GM21526 (cell line): ENCODE results near the gene ECHDC1.
A peak's percentile ranks its signal among the peaks of the same experiment; 100 is the strongest.
"Not testable (repeated sequence)": the region's sequence is repeated elsewhere in the genome, so short reads cannot be mapped to it uniquely, and the experiment has no call there.

ENCODE experiments used
- ATAC-seq: cut with Tn5 transposase; IDR thresholded peaks from one replicate; pipeline ENCODE4 v1.9.1; 2021; ENCODE audit warnings: moderate library complexity; ENCODE audit not compliant: unreplicated experiment, low FRiP score

ECHDC1 gene

GRCh38 chr6:127343809-127344659 lies 625 bp upstream of the ECHDC1 start:
- ATAC-seq: no peak

DNA sequence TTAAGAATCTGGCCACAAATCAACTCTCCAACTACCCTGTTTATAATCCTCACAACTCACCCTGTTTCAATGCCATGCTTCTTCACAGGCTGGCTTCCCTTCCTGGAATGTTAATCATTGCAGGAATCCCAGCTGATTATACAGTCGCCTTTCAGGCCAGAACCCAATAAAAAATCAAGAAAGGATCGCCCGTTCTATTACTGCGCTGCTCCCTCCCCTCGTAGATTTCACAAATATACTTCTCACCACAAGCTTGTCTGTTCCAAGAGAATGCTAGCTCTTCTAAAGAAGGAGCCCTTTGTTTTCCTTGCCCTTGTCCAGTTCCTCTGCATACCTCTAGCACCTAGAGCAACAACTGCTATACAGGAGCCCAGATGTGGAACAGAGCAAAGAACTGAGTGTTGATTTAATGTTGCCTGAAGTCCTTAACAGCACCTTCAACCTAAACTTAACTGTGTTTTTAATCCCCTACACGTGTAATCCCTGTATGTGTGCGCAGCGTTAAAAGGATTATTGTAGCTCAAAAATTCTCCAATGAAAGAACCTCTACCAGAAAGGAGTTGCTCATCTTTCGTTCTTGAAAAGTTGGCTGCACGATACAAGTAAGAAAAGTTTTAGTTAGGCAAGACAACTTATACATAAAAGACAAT lies 988 bp downstream of the ECHDC1 start:
- ATAC-seq: peak; percentile 2

DNA sequence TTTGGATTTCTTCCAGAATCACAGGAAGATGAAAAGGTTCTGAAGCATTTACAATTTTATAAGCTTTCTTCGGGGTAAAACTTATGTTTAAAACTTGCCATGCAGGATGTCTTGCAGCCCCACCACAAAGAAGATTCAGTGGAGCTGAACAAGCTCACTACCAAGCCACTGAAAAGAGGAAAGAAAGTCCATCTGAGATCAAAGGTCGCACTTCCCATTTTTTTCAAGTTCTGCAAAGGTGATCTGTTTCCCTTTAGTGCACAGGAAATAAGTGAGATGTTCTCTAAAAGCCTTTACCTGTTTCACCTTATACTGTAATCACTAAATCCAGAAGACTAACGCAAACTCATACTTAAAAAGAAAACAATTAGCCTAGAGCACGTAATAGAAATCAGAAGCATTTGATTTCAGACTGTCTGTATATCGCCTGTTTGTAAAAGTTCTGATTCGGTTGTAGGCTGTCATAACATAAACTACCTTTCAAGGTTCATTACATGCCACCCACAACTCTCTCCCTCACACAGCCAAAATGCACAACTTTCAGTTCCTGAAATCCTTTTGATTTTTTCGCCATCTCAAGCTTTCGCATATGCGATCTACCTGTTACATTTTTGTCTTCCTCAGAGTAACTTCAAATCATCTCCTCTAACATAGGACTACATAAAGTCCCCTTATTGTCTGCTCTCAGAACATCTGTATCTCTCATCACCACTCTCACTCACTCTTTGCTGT lies 1.8 kb downstream of the ECHDC1 start:
- peak; percentile 46 for ATAC-seq

- no peak for ATAC-seq
Measured at GRCh38 chr6:127340171-127340570, 3.2 kb downstream of the ECHDC1 start.

- ATAC-seq: no peak
Measured at GRCh38 chr6:127338936-127339335, 4.5 kb downstream of the ECHDC1 start.

DNA sequence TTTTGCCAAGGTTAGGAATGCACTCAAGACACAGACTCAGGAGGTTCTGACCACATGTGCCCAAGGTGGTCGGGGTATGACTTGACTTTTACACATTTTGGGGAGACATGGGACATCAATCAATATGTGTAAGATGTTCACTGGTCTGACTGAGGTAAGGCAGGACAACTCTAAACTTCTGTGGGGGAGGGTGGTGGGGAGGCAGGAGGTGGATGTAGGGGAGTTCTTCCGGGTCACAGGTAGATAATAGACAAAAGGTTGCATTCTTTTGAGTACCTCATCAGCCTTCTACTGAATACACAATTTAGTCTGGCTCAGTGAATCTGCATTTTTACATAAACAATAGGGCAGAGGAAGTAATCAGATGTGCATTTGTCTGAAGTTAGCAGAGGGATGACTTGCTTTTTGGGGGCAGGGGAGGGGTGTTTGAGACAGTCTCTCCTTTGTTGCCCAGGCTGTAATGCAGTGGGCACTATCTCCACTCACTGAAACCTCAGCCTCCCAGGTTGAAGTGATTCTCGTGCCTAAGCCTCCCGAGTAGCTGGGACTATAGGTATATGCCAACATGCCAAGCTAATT lies 10.9 kb downstream of the ECHDC1 start:
- ATAC-seq: no peak

DNA sequence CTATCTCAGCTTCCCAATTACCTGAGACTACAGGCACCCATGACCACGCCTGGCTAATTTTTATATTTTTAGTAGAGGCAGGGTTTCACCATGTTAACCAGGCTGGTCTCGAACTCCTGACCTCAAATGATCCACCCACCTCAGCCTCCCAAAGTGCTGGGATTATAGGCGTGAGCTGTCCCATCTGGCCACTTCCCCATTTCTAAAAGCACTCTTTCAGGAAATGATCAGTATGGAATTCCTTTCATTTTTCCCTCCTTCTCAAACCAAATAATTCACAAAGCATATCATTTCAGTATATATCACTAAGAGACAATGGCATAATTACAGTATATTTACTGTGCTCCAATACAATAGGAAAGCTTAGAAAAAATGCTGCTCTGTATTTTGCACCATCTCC lies 12.2 kb downstream of the ECHDC1 start:
- ATAC-seq: not testable (repeated sequence)

GRCh38 chr6:127328043-127328609 lies 15.3 kb downstream of the ECHDC1 start:
- ATAC-seq: no peak

DNA sequence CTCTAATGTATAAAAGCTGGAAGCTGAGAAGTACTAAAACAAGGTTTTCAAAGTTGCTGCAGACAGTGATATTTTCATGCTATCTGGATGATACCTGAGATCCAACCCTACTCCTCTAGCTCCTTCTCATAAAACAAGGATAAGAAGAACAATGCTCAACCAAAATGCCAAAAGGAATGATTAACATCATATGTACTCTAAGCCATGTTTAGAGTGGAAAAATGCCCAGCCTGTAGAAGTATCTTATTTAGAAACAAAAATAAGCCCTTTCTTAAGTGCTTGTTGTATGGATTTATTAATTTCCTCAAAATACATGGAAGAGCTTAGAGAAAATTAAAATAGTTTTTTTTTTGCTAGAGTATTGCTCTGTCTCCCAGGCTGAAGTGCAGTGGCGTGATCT lies 23.7 kb downstream of the ECHDC1 start:
- no peak for ATAC-seq

DNA sequence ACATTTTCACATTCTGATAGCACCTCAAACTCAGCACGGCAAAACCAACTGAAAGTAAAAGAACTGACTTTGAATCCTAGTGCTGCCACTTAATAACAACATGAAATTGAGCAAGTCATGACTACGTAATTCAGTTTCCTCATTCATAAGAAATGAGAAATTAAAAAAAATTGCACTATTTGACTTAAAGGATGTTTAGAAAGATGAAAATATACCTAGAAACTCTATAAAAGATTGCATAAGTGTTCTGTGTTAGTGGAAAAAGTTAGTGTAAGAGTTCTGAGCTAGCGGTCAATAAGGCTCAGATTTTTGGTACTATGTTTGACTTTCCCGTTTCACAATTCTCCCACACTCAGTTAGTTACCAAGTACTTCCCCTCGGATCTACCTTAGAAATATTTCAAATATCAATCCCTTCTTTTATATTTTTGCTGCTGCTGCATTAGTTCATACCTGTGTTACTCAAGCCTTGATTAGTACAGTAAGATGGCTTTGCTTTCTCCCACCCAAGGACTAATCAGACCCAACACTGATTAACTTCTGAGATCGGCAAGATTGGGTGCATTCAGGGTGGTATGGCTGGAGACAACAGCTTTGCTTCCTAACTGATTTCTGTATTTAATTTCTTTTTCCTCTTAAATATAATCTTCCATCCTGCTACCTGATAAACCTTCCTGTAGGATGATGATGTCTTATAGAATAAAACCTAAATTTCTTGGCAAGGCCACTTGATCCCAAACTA lies 25.9 kb downstream of the ECHDC1 start:
- no peak for ATAC-seq

DNA sequence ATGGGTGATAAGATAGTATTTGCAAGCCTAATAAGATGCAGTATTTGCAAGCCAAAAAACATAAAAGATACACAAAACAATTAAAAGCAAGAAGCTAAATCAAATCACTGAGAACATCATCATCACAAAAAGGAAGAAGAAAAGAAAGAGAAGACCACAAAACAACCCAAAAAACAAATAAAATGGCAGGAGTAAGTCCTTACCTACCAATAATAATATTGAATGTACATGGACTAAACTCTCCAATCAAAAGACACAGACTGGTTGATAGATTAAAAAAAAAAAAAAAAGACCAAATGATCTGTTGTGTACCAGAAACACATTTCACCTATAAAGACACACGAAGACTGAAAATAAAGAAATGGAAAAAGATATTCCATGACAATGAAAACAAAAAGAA lies 37.7 kb downstream of the ECHDC1 start:
- ATAC-seq: no peak

GRCh38 chr6:127303917-127304316 lies 39.5 kb downstream of the ECHDC1 start:
- ATAC-seq: no peak

GRCh38 chr6:127302728-127303660 lies 40.4 kb downstream of the ECHDC1 start:
- ATAC-seq: peak; percentile 88

GRCh38 chr6:127301199-127301700 lies 42.2 kb downstream of the ECHDC1 start:
- no peak for ATAC-seq

- no peak for ATAC-seq
Measured at GRCh38 chr6:127300411-127300810, 43.0 kb downstream of the ECHDC1 start.

DNA sequence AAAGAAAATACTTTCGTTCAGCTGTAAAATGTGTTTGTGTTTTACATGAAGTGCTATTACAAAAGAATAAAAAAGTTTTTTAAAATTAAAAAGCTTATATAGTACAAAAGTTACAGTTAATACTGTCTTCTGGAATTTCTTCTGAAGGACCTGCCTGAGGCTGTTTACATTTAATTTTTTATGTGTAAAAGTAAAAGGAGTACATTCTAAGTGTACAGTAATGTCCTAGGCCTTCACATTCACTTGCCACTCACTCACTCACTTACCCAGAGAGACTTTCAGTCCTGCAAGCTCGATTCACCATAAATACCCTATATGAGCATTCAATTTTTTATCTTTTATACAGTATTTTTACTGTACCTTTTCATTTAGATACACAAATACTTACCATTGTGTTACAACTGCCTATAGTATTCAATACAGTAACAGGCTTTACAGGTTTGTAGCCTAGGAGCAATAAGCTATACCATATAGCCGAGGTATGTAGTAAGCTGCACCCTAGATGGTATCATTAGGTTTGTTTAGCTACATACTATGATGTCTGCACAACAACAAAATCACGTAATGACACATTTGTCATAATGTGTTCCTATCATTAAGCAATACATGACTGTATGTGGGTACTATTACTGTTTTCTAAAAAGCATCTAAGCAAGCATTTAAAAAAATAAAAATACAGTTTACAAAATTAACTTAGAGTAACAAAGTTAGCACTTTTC lies 43.7 kb downstream of the ECHDC1 start:
- ATAC-seq: no peak

DNA sequence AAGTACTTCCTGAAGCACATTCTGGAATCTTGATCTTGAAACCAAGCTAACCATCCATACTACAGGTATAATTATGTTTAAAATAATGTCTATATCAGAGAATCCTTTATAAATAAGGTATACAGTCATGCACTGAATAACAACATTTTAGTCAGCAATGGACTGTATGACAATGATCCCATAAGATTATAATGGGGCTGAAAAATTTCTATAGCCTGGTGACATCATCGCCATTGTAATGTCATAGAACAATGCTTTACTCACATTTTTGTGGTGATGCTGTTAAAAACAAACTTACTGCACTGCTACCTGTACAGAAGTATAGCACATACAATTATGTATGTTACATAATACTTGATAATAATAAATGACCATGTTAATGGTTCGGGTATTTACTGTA lies 44.9 kb downstream of the ECHDC1 start:
- no peak for ATAC-seq

- ATAC-seq: no peak
Measured at GRCh38 chr6:127297502-127298070, 45.8 kb downstream of the ECHDC1 start.
